ENCODE data around the gene TANGO6. TPM values are rescaled to one million over a fixed set of nuclear protein-coding genes. Genes with fewer than 3 reads are reported as not detected.

TANGO6 gene
- total and polyA plus RNA-seq, 2 donors from 2014 or later: 4.5 to 20.6 TPM

DNA sequence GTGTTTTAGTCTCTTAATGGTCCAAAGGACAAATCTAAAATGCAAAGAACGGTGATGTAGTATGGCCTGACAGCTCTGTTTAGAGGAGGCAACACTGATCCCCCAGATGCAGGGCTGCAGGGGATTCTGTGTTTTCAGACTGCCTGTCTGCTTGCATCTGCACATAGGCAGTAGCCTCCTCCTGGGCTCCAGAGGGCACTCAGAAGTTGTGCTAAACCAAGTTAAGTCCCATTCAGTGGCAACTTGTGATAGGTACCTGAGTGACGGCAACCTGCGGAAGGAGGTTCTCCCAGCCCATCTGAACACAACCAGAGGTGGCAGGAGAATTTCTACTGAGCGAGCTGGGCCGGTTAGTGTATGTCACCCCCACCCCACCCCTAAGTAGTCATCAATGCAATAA is 272.0 kb downstream of the TANGO6 start:
- Histone ChIP-seq H3K4me3 (ENCODE audit: low read length in 3 of 3) (no peak overlapping the region), H3K27ac (ENCODE audit: low read depth in 2 of 2, low read length in 2 of 2) (no peak overlapping the region), H3K4me1 (ENCODE audit: control insufficient read depth in 2 of 3, insufficient read depth in 2 of 3, low read depth in 1 of 3, low read length in 3 of 3) (peaks cover 0 to 23% (median 20%) of the 10 kb centered on the region in 3 donors), H3K27me3 (ENCODE audit: control insufficient read depth, insufficient read depth, low read length) (no peaks in the 10 kb centered on the region), H3K36me3 (ENCODE audit: control insufficient read depth in 2 of 3, insufficient read depth in 3 of 3, low read length in 3 of 3) (peaks cover 0 to 19% (median 2%) of the 10 kb centered on the region in 3 donors), H3K9me3 (ENCODE audit: control insufficient read depth in 2 of 3, insufficient read depth in 1 of 3, low read length in 3 of 3) (no peaks in the 10 kb centered on the region), H3K9ac (ENCODE audit: low read length in 3 of 3) (no peak overlapping the region)
- intact Hi-C loops (cut with DNase I): no loop called here
- TF ChIP-seq, protein P1, sequence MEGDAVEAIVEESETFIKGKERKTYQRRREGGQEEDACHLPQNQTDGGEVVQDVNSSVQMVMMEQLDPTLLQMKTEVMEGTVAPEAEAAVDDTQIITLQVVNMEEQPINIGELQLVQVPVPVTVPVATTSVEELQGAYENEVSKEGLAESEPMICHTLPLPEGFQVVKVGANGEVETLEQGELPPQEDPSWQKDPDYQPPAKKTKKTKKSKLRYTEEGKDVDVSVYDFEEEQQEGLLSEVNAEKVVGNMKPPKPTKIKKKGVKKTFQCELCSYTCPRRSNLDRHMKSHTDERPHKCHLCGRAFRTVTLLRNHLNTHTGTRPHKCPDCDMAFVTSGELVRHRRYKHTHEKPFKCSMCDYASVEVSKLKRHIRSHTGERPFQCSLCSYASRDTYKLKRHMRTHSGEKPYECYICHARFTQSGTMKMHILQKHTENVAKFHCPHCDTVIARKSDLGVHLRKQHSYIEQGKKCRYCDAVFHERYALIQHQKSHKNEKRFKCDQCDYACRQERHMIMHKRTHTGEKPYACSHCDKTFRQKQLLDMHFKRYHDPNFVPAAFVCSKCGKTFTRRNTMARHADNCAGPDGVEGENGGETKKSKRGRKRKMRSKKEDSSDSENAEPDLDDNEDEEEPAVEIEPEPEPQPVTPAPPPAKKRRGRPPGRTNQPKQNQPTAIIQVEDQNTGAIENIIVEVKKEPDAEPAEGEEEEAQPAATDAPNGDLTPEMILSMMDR (IDR thresholded peaks at IDR 0.05; ENCODE audit: borderline replicate concordance, extremely low read depth, insufficient read depth): no peak
- no peak for DNase-seq
- no peak for FAIRE-seq

DNA sequence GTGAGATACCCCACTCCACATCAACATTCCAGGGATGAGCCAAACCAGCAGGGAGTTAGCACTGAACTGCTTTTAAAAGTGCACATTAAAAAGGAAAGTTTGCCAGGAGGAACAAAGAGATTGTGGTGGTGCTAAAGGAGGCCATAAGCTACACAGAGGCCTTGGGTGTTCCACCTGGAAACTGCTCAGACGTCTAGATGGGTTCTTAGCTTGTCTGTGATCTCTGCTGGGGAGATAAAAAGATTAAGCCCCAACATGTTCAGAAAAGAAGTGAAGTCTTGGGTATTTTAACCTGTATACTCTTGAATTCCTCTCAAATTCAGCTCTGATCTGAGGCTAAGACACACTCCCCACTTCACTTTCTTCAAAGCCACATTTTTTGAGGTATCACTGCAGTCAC is 272.5 kb downstream of the TANGO6 start:
- H3K4me1 ChIP-seq (ENCODE audit: control insufficient read depth in 2 of 3, insufficient read depth in 2 of 3, low read depth in 1 of 3, low read length in 3 of 3): peaks cover 0 to 23% (median 20%) of the 10 kb centered on the region in 3 donors
- H3K4me3 ChIP-seq (ENCODE audit: low read length in 3 of 3): no peak overlapping the region
- H3K9me3 ChIP-seq (ENCODE audit: control insufficient read depth in 2 of 3, insufficient read depth in 1 of 3, low read length in 3 of 3): no peaks in the 10 kb centered on the region
- FAIRE-seq (no peak), DNase-seq (no peak)
- H3K9ac ChIP-seq (ENCODE audit: low read length in 3 of 3): no peak overlapping the region
- no peaks in the 10 kb centered on the region for H3K27me3 ChIP-seq (ENCODE audit: control insufficient read depth, insufficient read depth, low read length)
- peaks cover 2 to 24% (median 3%) of the 10 kb centered on the region in 3 donors for H3K36me3 ChIP-seq (ENCODE audit: control insufficient read depth in 2 of 3, insufficient read depth in 3 of 3, low read length in 3 of 3)
- intact Hi-C loops (cut with DNase I): no loop called here
- no peak overlapping the region for H3K27ac ChIP-seq (ENCODE audit: low read depth in 2 of 2, low read length in 2 of 2)
- TF ChIP-seq, protein P1 (IDR thresholded peaks at IDR 0.05; ENCODE audit: borderline replicate concordance, extremely low read depth, insufficient read depth): no peak

DNA sequence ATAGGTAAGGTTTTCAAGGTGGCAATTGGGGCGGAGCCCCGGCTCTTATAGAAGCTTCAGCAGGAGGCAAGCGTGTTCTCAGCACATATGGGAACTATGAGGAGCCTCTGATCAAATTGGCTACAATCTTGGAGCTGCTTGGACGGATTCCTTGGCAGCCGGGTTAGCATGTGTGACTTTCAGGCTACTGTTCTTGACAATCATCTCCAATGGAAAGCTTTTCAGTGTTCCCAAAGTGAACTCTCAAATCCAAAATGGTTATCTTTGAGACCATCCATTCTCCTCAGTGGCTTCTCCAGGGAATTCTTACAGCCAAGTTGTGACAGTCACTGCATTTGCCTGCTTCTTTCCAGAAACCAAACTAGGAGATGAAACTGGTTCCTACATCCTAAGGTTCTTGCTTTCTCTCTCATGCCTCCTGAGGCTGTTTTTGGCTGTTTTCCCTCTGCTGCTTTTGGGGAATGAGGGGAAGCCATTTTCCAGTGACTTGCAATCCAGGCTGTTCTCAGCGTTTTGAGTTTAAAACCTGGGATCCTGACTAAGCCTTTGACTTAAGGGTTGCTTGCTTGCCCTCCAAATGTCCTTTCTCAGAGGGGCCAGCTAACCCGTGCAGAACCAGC is 273.0 kb downstream of the TANGO6 start:
- Histone ChIP-seq H3K9ac (ENCODE audit: low read length in 3 of 3) (no peak overlapping the region), H3K9me3 (ENCODE audit: control insufficient read depth in 2 of 3, insufficient read depth in 1 of 3, low read length in 3 of 3) (no peaks in the 10 kb centered on the region), H3K27me3 (ENCODE audit: control insufficient read depth, insufficient read depth, low read length) (no peaks in the 10 kb centered on the region), H3K36me3 (ENCODE audit: control insufficient read depth in 2 of 3, insufficient read depth in 3 of 3, low read length in 3 of 3) (peaks cover 2 to 24% (median 4%) of the 10 kb centered on the region in 3 donors), H3K4me1 (ENCODE audit: control insufficient read depth in 2 of 3, insufficient read depth in 2 of 3, low read depth in 1 of 3, low read length in 3 of 3) (peaks cover 0 to 23% (median 20%) of the 10 kb centered on the region in 3 donors), H3K4me3 (ENCODE audit: low read length in 3 of 3) (no peak overlapping the region), H3K27ac (ENCODE audit: low read depth in 2 of 2, low read length in 2 of 2) (no peak overlapping the region)
- intact Hi-C loops (cut with DNase I): no loop called here
- DNase-seq: no peak
- FAIRE-seq: no peak
- TF ChIP-seq, protein P1 (IDR thresholded peaks at IDR 0.05; ENCODE audit: borderline replicate concordance, extremely low read depth, insufficient read depth): no peak
